Measurements from ENCODE around the gene KLHL2.

- TF ChIP-seq MAX (IDR thresholded peaks at IDR 0.05; ENCODE audit: insufficient read depth, insufficient read length) (no peak), POLR2A (IDR thresholded peaks at IDR 0.05; ENCODE audit: low read depth, low read length) (no peak), GATA2 (IDR thresholded peaks at IDR 0.05; ENCODE audit: insufficient read depth, insufficient read length, low read depth, low read length) (no peak), EZH2 (IDR thresholded peaks at IDR 0.05; ENCODE audit: borderline replicate concordance, low read depth, low read length, severe bottlenecking) (no peak), CTCF (IDR thresholded peaks at IDR 0.05; ENCODE audit: extremely low read depth in 1 of 2, insufficient read depth in 1 of 2, low read depth in 1 of 2, low read length in 2 of 2) (no peak), MYC (IDR thresholded peaks at IDR 0.05; ENCODE audit: low read depth, low read length) (no peak)
These were observed 31.5 kb upstream of the KLHL2 start for GRCh38 chr4:165175879-165176278.

Data from endothelial cell of umbilical vein (primary cell).